HT1080 (cell line): ENCODE data around the gene DEPDC4. TPM values are rescaled to one million over a fixed set of nuclear protein-coding genes. Genes with fewer than 3 reads are reported as not detected.
"Not testable (repeated sequence)": the region's sequence is repeated elsewhere in the genome, so short reads cannot be mapped to it uniquely, and the experiment has no call there.

ENCODE experiments used
- DNase-seq: peaks from one replicate; pipeline ENCODE4 v3.0.0-alpha.2; 2015; ENCODE audit warnings: low read depth
- total RNA-seq: library from RNA; depleted of rRNA; stranded (reverse); fragments of >200 nt; shearing (Covaris generic); gene quantifications from 2 replicates; pipeline ENCODE4 v1.2.3, GENCODE V29; 2014

The DEPDC4 gene
- total RNA-seq, 1 experiment from 2014 or later = 2.1 TPM

DNA sequence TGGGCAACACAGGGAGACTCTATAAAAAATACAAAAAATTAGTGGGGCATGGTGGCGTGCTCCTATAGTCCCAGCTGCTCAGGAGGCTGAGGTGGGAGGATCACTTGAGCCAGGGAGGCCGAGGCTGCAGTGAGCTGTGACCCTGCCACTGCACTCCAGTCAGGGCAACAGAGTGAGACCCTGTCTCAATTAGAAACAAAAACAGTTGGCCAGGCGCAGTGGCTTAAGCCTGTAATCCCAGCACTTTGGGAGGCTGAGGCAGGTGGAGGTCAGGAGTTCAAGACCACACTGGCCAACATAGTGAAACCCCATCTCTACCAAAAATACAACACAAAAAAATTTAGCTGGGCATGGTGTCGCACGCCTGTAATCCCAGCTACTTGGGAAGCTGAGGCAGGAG lies 1.8 kb downstream of the DEPDC4 start:
- not testable (repeated sequence) for DNase-seq

DNA sequence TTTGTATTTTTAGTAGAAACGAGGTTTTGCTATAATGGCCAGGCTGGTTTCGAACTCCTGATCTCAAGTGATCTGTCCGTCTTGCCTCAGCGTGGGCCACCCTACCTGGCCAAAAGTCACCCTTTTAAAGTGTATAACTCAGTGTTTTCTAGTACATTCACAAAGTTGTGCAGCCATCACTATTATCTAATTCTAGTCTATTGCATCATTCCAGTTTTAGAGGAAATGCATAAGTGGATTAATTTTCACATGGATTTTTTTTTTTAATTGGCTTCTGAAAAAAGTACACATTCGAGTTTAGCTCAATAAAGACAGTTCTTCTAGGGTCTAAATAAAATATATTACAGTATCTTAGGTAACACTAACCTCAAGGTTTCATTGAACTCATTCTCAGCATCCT lies 3.7 kb downstream of the DEPDC4 start:
- no peak for DNase-seq

DNA sequence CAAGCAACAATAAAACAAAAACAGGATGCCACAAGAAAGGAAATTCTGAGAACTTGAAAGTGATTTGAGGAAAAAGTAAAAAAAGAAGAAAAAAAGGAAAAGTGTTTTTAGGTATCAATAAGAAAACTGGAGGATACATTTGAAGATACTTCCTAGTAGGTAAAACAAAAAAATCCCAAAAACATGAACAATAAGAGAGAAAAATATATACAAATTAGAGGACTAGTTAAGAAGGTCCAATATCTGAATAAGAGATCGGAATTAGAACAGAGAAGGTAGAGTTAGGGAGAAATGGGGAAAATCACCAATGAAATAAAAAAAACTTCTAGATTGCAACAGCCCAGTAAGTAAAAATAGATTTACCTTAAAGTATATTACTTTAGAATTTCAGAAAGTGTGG lies 8.8 kb downstream of the DEPDC4 start:
- DNase-seq = no peak

DNA sequence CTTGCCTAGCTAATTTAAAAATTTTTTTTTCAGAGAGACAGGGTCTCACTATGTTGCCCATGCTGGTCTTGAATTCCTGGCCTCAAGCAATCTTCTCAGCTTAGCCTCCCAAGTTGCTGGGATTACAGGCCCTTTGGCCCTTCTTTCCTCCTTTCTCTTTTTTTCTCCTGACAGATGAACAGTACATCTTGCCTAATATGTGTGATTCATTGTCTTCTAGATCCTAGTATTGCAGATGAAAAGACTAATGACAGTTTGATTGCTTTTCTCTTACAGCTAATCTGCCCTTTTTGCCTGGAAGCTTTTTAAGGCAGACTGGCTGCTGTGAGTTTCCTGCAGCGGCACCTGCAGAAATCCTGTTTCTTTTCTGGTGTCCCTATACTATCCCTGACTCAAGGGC lies 12.0 kb downstream of the DEPDC4 start:
- DNase-seq = no peak

DNA sequence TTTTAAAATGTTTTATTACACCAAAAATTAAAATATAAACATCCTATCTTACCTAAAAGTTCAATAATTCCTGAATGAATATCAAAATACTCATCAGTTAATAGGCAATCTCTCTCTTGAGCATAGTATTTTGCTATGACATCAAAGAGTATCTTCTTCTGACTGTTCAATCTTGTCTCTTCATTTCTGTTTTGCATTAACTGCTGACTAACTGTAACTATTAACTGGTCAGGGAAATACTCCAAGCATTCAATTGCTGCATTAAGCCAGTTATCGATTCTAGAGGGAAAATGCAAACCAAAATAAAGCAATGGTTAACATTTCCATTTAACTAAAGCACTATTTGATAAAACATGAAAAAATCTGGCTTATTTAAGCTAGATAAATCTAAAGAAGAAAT lies 13.4 kb downstream of the DEPDC4 start:
- no peak for DNase-seq

DNA sequence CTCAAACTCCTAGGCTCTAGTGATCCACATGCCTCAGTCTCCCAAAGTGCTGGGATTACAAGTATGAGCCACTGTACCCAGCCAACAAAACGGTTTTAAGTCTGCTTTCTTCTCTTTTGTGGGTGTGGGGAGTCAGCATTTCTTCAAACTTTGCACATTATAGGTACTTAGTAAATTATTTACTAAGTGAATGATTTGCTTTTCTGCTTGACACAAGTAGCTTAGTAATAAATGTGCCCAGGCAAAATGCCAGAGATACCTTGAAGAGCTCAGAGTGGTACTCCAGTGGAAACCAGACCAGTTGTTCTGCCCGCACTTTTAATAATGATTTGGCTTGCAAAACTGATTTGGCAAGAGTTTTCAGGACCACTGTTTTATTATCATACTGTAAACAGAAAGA lies 15.0 kb downstream of the DEPDC4 start:
- DNase-seq = no peak

DNA sequence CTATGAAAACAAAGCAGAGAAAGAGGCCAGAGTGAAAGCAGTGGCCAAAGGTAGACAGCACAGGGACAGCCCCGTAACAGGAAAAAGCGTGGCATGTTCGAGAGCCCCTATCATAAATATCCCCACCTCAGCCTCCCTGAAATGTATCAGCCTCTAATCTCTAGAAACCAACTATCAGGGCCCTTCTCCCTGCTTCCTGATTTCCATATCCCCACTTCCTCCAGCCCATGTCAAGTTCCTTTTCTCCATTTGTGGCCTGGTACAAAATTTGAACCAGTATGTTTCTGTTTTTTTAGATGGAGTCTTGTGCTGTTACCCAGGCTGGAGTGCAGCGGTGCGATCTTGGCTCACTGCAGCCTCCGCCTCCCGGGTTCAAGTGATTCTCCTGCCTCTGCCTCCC lies 16.9 kb downstream of the DEPDC4 start:
- DNase-seq = no peak

DNA sequence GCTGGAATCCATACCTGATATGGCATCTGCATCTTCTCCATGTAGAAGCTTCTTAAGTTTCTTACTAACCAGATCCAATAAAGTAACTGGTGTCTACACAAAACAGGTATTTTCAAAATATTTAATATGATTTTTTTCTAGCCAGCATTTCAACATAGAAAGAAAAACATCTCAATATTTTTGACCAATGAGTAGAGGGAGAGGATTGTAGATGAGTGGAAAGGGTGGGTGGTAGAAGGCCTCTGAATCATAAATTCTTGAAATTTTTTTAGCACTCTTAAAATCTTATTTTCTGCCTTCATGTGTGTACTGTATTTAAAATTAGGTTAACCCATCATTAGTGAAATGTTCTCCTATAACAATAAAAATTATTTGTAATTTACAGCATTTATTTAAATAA lies 18.0 kb downstream of the DEPDC4 start:
- no peak for DNase-seq

DNA sequence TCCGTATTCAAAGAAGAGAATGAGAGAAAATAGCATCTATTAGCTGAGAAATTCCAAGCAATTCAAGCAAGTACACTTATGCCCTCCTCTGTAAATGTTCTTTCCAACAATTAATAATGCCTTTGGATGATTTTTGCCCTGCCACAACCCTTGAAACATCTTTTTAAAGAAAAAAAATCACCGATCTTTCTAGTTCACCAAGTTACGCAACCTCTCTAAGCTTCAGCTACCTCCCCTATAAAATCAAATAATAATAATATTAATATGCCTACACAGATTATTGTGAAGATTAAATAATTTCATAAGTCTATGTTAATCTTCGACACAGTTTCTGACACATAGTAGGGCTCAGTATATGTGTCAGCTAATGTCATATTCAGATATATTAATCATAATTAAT lies 19.1 kb downstream of the DEPDC4 start:
- no peak for DNase-seq

DNA sequence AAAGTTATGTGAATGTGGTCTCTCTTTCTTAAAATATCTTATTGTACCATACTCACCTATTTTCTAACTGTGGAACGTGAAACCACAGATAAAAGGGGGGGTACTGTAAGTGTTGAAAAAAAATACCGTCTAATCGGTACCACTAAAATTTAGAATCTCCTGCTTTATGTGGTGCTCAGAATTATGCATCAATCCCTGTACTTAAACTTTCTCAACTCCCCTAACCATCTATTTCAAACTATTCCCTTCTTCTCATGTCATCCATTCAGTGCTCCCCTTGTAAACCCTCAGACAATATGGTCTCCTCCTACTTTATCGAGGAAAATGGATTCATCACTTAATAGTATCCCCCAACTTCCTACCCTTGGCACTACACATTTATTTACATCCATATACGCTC lies 23.7 kb downstream of the DEPDC4 start:
- no peak for DNase-seq

DNA sequence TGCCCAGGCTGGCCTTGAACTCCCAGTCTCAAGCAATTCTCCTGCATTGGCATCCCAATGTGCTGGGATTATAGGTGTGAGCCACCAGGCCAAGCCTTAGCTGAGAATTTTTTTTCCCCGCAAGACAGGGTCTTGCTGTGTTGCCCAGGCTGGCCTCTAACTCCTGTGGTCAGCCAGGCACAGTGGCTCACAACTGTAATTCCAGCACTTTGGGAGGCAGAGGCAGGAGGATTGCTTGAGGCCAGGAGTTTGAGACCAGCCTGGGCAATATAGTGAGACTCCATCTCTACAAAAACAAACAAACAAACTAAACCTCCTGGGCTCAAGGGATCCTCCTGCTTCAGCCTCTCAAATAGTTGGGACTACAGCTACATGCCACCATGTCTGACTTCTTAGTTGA lies 27.3 kb downstream of the DEPDC4 start:
- DNase-seq = no peak

DNA sequence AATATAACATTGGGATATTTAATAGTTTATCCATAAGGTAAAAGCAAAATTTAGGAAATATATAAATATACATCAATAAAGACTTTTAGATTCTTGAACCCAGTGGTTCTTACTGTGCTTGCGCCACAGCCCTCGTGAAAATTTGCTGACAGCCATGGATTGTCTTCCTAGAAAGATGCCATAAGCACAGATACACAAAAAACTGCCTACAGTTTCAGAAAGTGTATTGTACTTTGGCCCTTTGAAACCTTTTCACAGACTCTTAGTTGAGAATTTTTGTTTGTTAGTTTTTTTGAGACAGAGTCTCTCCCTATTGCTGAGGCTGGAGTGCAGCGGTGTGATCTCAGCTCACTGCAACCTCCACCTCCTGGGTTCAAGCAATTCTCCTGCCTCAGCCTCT lies 28.1 kb downstream of the DEPDC4 start:
- DNase-seq = no peak

DNA sequence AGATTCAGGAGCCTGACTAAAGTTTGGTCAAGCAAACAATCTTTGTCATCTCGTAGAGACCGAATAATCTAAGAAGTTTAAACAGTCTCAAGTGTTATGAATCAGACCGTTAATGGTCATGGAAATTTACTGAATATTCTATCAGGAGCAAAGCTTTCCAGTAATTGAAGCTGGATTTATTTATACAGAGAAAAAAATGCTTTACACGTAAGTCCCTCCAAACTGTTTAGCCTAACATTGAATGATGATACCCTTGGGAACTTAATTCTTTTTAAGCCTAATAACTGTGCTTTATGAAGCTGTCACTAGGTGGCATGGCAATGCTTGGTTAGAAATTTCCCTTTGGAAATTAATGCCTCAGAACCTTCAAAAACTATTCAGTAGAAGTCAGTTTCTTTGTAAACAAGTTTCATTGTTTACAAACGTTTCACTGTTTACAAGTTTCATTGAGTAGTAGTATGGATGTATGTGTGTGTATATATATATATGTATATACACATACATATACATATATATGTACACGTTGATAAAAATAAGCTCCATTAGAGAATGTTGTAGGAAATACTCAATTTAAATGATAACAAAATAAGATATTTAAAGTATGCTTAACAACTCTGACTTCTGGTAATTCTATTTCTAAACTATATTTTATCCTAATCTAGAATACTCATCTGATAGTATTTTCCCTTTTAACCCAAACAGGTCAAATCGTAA lies 32.1 kb downstream of the DEPDC4 start:
- DNase-seq = peak; percentile 34

DNA sequence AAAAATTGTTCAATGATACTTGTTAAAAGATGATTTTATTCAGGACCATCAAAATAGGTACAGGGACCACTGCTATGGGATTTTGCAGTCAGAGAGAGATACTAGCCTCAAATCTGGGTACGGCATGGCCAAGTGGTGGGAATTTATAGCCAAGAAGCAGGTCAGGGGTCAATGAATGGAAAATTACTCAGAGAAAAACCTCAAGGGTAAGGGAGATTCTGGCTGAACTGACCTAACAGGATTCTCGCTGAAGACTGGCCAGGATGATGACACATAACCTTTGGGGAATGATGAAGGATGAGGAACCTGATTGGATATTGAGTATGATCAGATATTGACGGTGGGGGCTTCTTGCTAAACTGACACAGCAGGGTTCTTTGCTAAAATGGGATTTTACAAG lies 32.7 kb downstream of the DEPDC4 start:
- peak; percentile 56 for DNase-seq

DNA sequence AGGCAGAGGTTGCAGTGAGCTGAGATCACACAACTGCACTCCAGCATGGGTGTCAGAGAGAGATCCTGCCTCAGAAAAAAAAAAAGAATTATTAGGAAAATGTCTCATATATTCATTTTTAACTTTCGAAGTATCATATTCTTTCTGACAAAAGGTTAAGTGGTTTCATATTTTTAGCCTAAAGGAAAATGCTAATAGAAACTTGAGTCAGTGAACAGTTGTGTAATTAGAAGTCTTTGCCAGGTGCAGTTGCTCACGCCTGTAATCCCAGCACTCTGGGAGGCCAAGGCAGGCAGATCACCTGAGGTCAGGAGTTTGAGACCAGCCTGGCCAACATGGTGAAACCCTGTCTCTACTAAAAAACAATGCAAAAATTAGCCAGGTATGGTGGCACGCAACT lies 35.0 kb downstream of the DEPDC4 start:
- not testable (repeated sequence) for DNase-seq

DNA sequence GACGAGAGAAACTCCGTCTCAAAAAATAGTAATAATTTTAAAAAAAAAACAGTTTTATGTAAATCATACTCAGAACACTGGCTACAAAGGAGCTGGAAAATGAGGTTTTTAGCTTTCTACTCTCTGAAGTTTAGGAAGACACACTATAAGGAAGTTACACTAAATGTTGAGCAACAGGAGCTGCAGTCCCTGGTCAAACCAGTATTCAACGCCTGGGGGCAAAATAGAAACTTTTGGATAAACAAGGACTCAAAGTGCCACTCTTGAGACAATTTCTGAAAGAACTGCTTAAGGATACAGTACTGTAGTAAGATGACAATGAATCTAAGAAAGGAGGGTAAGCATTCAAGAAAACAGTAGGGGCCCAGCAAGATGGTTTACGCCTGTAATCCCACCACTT lies 37.0 kb downstream of the DEPDC4 start:
- DNase-seq = no peak

DNA sequence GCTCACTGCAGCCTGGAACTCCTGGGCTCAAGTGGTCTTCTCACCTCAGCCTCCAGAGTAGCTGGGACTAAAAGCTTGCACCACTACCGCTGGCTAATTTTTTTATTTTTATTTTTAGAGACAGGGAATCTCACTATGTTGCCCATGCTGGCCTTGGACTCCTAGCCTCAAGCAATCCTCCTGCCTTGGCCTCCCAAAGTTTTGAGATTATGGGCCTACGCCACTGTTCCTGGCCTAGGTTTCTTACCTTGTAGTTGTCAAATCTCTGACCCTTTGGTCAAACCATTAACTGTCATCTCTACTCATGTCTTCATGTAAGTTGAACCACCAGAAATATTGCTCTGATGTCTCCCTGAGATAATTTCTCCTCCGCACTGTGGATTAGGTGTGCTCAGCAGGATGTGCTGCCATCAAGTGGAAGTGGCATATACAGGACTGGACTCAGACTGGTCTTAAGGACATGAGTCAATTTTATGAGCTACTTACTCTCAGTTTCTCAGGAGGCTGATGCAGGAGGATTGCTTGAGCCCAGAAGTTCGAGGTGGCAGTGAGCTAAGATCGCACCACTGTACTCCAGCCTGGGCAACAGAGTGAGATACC lies 37.7 kb downstream of the DEPDC4 start:
- peak; percentile 15 for DNase-seq

DNA sequence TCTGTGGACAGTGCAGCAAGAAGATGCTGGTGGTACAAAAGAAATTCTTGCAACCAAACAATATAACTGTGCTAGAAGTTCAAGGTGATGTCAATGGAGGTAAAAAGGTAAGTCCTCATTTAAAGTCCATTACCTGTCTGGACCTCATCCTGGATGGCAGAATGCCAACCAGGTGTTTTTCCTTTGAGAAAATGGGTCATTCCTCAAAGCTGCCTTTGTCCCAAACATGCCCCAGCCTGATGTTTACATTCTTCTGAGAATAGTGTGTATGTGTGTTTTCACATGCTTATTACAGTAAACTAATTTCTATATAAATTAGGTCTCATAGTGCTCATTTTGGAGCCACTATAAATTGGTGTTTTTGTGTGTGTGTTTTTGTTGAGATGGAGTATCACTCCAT lies 41.4 kb downstream of the DEPDC4 start:
- DNase-seq = no peak

DNA sequence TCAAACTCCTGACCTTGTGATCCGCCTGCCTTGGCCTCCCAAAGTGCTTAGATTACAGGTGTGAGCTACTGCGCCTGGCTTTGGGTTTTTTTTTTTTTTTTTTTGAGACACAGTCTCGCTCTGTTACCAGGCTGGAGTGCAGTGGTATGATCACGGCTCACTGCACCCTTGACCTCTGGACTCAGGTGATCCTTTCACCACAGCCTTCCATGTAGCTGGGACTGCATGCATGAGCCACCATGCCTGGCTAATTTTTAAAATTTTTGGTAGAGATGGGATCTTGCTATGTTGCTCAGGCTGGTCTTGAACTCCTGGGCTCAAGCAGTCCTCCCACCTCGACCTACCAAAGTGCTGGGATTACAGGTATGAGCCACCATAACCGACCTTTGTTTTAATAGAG lies 44.7 kb downstream of the DEPDC4 start:
- DNase-seq = not testable (repeated sequence)

DNA sequence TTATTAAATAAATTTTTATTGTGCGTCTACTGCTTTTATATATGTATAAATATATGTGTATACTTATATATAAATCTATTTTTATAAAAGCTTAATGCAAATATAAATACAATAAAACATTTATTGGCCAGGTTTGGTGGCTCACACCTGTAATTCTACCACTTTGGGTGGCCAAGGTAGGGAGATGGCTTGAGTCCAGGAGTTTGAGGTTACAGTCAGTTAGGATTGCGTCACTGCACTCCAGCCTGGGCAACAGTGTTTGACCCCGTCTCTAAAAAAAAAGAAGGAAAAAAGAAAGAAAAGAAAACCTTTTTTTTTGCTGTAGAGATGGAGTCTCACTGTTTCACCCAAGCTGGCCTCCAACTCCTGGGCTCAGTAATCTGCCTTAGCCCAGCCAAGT lies 45.4 kb downstream of the DEPDC4 start:
- DNase-seq = no peak

DNA sequence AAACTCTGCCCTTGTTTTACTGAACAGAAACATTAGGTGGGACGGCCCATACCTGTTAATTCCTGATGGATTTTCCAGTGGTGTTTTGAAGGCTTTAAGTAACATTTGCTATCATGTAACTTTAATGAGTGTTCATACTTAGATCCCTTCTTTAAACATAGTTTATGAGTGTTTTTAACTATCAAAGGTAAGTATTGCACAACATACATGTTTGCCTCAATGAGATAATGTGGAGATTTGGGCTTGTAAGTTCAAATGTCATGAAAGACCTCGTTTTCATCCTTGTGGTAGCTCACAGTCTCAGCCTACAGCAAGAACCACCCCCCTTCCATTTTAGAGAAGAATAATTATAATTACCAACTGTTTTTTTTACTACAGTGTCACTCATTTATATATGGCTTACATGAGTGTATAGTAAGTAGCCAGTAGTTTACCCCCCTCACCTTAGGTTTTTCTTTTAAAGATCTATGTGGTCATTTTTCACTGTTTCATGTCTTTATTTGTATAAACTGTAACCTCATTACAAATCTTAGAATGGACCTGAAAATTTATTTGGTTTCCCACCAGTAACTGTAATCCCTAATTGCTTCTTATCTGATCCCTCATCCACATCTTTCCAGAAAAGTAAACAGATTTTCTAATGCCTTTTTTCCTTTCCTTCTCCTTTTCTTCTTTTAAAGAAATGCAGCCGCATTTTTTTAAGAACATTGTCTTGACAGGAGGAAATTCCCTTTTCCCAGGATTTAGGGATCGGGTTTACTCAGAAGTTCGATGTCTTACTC lies 47.4 kb downstream of the DEPDC4 start:
- no peak for DNase-seq

DNA sequence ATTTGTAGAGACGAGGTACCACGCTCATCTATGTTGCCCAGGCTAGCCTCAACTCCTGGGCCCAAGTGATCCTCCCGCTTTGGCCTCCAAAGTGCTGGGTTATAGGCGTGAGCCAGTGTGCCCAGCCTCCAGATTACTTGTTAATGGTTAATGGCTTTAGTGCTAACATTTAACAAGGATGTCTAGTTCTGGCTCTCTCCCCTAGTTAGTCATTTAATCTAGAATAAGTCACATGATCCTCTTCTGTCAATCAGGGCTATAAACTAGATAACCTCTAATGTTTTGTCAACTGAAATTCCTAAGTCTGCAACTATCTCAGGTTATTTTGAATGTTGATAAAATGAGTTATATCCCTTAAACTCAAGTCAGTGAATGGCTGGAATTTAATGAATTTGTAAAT lies 50.5 kb downstream of the DEPDC4 start:
- DNase-seq = no peak

DNA sequence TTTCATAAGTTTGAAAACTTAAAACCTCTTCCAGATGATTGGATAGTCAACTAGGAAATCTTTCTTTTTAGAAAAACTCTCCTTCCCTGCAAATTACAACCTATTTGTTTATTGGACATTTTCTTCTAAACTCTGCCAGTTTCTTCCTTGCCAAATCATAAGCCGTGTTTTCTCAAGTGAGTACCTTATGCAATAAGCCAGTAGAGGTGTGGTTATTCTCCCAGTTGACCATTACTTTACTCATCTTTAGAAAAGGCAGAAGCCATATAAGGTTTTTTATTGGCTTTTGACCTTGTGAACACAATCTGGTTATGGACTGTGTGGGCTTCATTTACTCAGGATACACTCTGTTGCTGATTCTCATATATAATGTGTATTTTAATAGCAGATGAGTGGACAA lies 51.7 kb downstream of the DEPDC4 start:
- no peak for DNase-seq
